ENCODE data around the gene MICAL2. TPM values are rescaled to one million over a fixed set of nuclear protein-coding genes. Genes with fewer than 3 reads are reported as not detected.
A peak's percentile ranks its signal among the peaks of the same experiment; 100 is the strongest.

Gene MICAL2
- total RNA-seq, 1 donor from 2014 or later, result 34.8 TPM

DNA sequence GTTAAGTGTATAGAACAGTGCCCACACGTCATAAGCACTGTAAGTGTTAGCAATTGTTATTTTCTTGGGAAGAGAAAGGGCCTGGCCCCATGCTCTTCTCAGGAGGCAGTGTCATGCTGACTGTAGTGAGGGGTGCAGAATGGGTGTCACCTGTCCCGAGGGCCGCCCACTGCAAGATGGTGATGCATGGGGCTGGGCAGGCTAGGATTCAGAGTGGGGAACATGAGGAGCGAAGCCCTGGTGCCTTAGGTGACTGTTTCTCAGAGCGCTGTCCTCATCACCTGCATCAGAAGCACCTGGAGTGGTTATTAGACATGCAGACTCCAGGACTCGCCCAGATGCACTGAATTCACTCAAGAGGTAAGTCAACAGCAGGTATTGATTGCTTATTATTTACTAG is 166.0 kb downstream of the MICAL2 start:
- intact Hi-C loops (cut with DNase I), result no loop called here

DNA sequence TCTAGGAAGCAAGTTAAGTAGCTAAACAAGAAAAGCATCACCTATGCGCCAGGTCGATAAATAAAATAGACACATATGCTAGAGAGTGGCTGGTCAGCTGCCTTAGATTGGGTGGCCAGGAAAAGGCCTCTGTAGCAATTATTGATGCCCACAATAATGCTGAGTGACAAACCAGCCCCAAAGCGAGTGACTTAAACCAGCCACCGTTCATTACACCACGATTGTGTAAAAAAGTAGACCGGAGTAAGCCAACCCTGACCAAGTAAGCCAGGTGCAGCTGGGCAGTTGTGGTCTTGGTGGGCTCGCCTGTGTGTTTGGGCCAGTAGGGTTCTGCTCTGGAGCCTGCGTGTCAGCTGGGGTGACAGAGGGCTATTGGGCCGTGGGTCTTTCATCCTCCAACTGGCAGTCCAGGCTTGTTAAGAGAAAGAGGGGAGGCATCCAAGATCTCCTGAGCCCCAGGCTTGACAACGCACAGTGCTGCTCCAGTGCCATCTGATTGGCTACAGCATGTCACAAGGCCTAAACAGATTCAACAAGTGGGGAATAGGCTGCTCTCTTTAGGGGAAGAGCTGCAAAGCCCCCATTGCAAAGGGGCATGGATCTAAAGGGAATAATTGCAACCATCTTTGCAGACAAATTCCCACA is 166.6 kb downstream of the MICAL2 start:
- intact Hi-C loops (cut with DNase I), result no loop called here
- DNase-seq (no peak), ATAC-seq (ENCODE audit: poor library complexity) (no peak)

More for the DNA sequence above, 166.0 kb downstream of the MICAL2 start:
- DNase-seq (no peak), ATAC-seq (ENCODE audit: poor library complexity) (no peak)

DNA sequence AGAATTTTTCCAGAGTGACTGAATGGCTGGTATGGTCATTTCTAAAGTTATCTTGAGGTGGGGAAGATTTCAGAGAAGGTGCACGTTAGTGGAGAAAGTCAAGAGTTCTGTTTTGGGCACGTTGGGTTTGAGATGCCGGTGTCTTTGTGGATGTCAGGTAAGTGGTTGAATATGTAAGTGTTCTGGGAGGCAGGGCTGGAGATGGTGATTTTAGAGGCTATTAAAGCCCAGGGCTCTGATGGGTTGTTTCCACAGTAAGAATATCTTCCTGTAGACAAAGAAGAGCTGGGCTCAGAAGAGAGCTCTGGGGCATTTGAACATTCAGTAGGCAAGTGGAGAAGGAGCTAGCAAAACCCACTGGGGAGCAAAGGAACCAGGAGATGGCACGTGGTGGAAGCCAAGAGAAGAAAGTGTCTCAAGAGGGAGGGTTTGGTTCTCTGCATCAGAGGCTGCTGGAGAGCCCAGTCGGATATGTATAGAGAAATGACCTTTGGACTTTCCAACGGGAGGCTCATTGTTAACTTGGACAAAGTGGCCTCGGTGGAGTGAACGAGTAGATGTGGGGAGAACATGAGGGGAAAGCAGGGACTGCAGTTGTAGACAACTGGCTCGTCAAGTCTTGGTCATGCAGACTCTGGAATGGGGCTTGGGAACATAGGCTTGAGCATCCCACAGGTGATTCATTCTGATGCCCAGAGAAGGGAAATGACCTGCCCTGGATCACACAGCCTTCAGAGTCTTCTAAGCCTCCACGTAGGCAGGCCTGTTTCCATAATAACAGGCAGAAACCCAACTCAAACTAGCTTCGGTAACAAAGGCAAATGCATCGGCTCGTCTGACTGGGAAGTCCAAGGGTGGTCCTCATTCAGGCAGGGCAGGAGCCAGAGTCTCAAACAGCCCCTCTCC is 168.6 kb downstream of the MICAL2 start:
- intact Hi-C loops (cut with DNase I), result no loop called here
- ATAC-seq (ENCODE audit: poor library complexity) (no peak), DNase-seq (no peak)

DNA sequence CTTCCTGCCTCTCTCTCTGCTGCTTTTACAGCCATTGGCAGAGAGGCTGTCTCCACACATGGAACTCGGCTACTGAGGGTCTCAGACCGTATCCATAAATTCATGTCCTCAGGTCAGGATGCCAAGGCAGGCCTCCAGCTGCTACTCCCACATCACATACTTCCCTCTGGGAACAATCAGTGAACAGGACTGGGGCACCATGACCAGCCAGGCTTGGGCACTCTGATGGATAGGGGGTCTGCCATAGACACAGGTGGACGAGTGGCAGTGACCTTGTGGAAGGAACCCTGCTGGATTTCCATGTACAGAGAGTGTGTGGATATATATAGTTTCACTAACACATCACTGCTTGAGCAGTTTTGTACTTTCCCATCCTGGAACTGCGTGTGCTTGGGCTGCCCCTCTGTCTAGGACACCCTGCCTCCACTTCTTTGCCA is 169.3 kb downstream of the MICAL2 start:
- ATAC-seq (ENCODE audit: poor library complexity), result no peak

DNA sequence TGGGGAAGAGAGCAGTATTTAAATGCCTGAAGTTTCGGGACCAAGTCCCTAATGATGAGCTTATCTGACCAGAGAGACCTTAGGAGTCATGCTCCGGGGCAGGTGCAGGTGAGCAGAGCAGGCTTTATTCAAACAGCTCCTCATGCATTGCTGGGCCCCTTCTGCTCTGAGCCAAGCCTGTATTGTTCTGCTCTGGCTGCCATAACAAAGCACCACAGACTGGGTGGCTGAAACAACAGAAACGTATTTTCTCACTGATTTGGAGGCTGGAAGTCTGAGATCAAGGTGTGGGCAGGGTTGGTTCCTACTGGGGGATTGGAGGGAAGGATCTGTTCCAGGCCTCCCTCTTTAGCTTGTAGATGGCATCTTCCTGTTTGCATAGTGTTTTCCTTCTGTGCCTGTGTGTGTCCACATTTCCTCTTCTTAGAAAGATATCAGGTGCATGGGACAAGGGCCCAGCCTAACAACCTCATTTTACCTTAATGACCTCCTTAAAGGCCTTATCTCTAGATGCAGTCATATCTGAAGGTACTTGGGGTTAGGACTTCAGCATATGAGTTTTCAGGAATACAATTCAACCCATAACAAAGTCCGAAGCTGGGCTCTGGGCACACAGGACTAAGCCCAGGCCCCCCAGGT is 169.9 kb downstream of the MICAL2 start:
- ATAC-seq (ENCODE audit: poor library complexity) (no peak), DNase-seq (no peak)
- intact Hi-C loops (cut with DNase I), result loop anchor here (5.0 to 10.0 kb wide), 2 partner anchors 353 to 476 kb away; no protein-coding TSS in a partner anchor

More for the DNA sequence above, 169.3 kb downstream of the MICAL2 start:
- intact Hi-C loops (cut with DNase I), result loop anchor here (5.0 to 10.0 kb wide), 2 partner anchors 352 to 475 kb away; no protein-coding TSS in a partner anchor
- no peak for DNase-seq

DNA sequence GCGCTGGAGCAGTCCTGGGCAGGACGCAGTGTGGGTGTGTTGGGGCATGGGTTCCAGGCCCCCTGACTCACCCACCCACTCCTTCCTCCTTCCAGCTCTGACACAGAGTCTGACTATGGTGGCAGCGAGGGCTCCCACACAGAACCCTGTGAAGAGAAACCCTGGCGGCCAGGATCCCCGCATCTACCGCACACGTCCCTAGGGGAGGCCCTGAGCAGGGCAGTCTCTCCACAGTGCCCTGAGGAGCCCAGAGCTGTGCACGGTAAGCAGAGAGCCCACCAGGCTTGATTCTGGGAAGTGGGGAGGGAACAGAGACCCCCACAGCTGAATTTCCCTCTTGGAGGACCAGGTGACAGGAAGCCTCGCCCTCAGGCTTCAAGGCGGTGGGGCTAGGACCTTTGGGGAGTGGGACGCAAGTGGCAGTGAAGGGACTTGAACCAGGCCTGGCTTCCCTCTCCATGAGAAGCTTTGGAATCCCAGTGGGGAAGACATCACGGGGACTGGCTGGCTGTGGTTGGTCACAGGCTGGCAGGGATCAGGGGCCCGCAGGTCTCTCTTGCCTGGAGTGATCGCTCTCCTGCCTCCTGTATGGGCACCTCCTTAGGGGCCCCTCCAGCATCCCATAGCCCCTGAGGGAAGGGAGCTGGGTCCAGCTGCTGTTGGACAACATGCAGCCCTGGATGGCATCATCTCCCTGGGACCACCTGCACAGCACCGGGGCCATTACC is 170.6 kb downstream of the MICAL2 start:
- no peak for DNase-seq
- no peak for ATAC-seq (ENCODE audit: poor library complexity)
- intact Hi-C loops (cut with DNase I), result loop anchor here (5.0 to 10.0 kb wide), 2 partner anchors 354 to 476 kb away; no protein-coding TSS in a partner anchor

DNA sequence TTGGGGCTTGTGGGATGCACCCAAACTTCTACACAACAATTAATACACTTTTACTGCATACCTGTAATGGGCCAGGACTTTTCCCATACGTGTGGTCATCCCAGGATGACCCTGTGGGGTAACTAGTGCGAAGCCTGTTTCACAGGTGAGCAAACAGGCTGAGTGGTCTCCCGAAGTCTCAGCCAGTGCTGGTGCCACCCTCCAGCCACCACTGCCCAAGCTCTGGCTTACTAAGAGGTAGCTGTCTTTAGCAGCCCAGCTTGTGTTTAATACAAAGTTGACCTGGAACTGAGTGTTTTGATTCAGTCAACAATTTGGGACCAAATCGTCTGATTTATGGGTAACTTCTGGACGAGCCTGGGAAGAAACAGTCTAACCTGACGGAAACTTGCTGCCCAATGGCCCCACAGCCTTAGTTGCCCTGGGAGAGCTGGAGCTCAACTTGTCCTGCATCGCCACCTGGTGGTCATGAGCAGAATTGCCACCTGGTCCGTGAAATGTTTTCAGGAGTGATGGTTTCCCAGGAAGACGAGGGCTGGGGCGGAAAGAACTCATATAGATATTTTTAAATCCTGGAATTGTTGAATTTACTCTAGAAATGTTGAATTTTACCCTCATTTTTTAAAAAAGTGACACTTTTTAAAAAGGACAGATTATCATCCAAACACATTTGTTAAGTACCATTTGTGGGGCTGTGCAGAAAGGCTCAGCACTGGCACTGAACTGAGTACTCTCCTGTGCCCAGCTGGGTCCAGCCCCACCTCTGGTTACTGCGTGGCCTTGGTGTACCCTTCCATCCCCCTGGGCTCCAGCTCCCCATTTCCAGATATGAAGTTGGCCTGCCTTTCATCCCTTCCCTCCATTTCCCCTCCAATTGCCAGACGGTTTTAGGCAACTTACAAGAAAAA is 171.4 kb downstream of the MICAL2 start:
- peak; percentile 86 for ATAC-seq (ENCODE audit: poor library complexity)
- DNase-seq, result peak; percentile 88
- intact Hi-C loops (cut with DNase I), result loop anchor here (2.0 to 10.0 kb wide), 3 partner anchors 235 to 477 kb away; no protein-coding TSS in a partner anchor

DNA sequence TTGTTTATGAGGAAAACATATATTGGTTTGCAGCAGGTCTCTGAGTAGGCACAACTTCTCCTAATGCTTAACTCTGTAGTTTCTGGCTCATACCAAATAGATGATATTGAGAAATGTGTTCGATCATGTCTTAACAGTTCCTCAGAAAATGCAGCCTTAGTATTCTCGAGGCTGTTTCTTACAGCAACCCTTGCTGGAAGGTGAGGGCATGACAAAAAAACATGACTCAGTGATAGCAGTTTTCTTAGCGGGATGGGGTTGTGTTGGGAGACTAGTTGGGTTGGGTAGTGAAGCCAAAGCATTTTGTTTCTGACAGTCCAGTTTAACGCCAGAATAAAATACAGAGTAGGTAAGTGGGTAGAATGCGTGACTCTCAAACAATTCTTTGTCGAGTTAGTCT is 172.3 kb downstream of the MICAL2 start:
- no peak for DNase-seq
- intact Hi-C loops (cut with DNase I), result loop anchor here (2.0 to 10.0 kb wide), 3 partner anchors 236 to 478 kb away; no protein-coding TSS in a partner anchor
- ATAC-seq (ENCODE audit: poor library complexity), result no peak

DNA sequence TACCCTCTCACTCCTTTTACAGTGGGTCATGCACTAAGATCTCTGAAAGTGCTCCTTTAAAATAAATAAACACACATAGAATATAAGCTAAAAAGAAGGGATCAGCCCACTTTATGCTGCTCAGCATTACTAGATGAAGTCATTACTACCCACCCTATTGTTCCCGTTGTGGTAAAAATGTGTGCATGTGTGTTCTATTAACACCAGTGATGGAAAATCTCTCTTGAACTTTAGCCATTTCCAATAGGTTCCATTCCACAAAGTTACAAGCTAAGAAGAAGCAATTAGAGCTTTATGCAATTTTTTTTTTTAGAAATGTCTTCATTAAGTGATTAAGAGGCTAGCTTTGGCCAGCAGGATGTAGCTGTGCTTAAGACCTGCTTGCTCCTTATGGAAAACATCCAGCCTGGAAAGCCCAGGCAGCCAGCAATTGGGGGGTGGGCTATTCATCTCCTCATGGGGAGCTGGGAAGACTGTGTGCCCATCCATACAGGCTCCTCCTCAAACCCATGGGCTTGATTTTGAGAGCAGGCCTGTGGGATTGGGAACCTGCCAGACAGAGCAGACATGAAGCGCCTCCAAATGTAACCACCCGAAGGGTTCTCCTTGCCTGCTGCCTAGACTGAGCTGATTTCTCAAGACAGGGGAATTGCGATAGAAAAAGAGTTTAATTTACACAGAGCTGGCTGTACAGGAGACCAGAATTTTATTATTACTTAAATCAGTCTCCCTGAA is 174.1 kb downstream of the MICAL2 start:
- ATAC-seq (ENCODE audit: poor library complexity) (no peak), DNase-seq (no peak)
- intact Hi-C loops (cut with DNase I), result loop anchor here (5.0 to 10.0 kb wide), 2 partner anchors 357 to 480 kb away; no protein-coding TSS in a partner anchor

DNA sequence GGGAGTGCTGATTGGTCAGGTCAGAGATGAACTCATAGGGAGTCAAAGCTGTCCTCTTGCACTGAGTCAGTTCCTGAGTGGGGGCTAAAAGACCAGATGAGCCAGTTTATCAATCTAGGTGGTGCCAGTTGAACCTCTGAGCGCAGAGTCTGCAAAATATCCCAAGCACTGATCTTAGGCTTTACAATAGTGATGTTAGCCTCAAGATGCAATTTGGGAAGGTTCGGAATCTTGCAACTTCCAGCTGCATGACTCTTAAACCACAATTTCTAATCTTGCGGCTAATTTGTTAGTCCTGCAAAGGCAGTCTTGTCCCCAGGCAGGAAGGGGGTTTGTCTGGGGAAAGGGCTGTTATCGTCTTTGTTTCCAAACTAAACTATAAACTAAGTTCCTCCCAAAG is 174.7 kb downstream of the MICAL2 start:
- ATAC-seq (ENCODE audit: poor library complexity) (no peak), DNase-seq (no peak)
- intact Hi-C loops (cut with DNase I), result loop anchor here (10.0 kb wide), 1 partner anchor 480 kb away; no protein-coding TSS in a partner anchor

DNA sequence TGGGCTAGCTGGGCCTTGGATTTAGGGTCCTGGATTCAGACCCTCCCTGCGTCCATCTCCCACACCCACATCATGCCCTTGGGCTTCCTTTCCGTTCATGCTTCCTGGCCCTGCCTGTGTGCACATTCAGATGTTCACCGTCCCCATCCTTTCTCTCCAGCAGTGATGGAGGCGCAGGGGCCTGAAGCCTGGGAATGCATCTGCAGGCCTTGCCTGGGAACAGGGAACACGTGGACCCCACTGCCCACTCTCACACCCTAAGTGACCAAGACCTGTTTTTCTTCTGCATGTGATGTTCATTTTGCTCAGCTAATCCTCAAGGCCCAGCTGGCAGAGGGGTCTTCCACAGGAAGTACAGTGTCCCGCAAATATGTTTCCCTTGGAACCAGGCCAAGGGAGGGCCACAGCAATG is 175.4 kb downstream of the MICAL2 start:
- no peak for DNase-seq
- intact Hi-C loops (cut with DNase I), result loop anchor here (10.0 kb wide), 1 partner anchor 481 kb away; no protein-coding TSS in a partner anchor
- ATAC-seq (ENCODE audit: poor library complexity), result no peak

DNA sequence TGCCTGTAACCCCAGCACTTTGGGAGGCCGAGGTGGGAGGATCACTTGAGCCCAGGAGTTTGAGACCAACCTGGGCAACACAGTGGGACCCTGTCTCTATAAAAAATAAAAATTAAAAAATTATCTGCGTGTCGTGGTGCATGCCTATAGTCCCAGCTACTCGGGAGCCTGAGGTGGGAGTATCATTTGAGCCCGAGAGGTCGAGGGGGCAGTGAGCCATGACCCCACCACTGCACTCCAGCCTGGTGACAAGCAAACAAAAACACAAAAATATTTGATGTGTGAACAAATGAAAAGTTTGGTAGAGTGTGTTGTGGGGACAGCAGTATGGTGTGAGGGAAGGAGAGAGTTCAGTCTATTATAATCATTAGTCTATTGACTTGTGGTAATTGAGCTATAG is 176.2 kb downstream of the MICAL2 start:
- no peak for DNase-seq
- intact Hi-C loops (cut with DNase I), result loop anchor here (10.0 kb wide), 1 partner anchor 482 kb away; no protein-coding TSS in a partner anchor
- no peak for ATAC-seq (ENCODE audit: poor library complexity)

DNA sequence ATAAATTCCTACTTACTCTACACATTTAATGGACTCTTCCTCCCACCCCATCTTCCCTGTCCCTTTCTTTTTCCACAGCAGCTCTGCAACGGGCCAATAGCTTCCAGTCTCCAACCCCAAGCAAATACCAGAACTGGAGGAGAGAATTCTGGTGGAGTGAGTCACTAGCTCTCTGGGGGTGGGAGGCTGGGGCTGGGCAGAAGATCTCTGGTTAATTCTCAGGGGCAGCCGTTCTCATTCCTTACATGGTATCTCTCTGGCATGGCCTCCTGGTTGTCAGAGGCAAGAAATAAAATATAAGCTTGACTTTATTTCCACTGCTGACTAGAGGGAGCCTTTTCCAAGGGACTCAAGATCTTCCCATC is 176.6 kb downstream of the MICAL2 start:
- ATAC-seq (ENCODE audit: poor library complexity), result peak; percentile 60
- DNase-seq, result no peak
- intact Hi-C loops (cut with DNase I), result loop anchor here (10.0 kb wide), 1 partner anchor 482 kb away; no protein-coding TSS in a partner anchor

DNA sequence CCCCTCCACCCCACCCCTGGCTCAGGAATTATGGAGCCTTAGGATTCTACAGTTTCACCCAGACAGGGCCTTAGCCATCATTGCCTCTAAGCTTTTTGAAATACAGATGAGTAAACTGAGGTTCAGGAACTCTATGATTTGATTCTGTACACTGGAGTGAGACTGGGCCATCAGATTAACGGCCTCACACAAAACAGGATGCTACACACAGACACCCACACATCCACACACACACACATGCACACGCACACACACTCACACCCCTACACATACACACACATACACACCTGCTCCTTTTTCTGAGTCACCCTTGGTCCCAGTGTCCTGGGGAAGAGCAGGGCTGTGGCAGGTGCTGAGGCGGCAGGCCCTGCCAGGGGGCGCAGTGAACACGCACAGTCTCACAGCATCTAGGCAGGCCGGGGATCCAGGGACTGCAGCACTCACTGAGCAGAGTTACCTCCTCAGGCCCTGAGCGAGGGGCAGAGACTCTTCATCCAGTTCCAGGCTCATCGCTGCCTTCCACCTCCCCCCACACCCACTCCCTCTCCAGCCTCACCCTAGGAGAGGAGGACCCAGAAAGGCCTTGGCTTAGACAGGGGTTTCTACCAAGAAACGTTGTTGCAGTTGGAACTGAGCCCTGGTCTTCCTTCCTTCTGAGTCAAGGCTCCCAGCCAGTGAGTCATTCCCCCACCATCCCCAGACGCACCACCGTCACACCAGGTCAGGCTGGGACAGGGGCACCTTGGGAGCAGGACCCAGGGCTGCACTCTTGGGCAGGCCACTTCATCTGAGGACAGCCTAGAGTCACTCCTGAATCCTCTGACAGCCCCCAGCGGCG is 177.2 kb downstream of the MICAL2 start:
- DNase-seq (no peak), ATAC-seq (ENCODE audit: poor library complexity) (peak; percentile 48)
- intact Hi-C loops (cut with DNase I), result loop anchor here (10.0 kb wide), 1 partner anchor 483 kb away; no protein-coding TSS in a partner anchor

DNA sequence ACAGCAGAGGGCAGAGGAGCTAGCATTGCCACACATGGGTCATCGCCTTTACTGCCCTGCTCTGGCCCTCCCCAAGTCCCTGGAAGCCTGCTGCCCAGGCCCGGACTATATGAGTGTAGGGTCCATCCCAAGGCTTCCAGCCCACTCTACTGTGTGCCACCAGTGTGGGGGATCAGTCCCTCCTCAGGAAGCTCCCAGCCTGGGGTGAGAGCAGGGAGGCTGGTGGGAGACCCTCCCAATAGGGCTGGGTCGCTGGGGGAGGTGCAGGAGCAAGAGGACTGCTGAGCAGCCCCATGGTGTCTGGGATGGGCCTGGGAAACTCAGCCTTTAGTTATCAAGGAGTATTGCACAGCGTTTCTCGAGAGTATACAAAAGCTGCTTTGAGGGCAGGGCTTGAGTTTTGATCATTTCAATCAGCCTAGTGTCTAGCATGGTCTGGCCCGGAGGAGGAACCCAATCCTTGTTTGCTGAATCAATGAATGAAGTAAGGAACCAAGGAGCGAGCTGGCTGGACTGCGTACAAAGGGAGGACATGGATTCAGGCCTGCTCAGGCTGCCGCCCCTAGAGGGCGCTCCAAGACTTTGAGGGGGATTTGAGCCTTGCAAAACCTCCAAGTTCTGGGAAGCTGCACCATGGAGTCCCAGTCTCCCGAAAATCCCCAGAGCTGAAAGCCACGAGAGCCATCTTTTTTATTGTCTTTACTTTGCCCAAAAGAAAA is 178.0 kb downstream of the MICAL2 start:
- DNase-seq (peak; percentile 85), ATAC-seq (ENCODE audit: poor library complexity) (peak; percentile 79)
- intact Hi-C loops (cut with DNase I), result loop anchor here (10.0 kb wide), 1 partner anchor 484 kb away; no protein-coding TSS in a partner anchor
